ENCODE data around the gene GBF1.

The GBF1 gene

GRCh38 chr10:102425444-102425843, 180.1 kb downstream of the GBF1 start:
- no peak overlapping the region for H3K27ac ChIP-seq
- no peak for TF ChIP-seq CTCF (conservative IDR thresholded peaks at IDR 0.05)

- no peak for TF ChIP-seq CTCF (conservative IDR thresholded peaks at IDR 0.05)
- H3K27ac ChIP-seq, result no peak overlapping the region
Measured at GRCh38 chr10:102426803-102427287, 181.5 kb downstream of the GBF1 start.

- no peak for TF ChIP-seq CTCF (conservative IDR thresholded peaks at IDR 0.05)
- H3K27ac ChIP-seq, result no peak overlapping the region
Measured at GRCh38 chr10:102429468-102429867, 184.1 kb downstream of the GBF1 start.

GRCh38 chr10:102431452-102432124, 186.3 kb downstream of the GBF1 start:
- H3K27ac ChIP-seq, result peak overlapping the region; percentile 87
- no peak for TF ChIP-seq CTCF (conservative IDR thresholded peaks at IDR 0.05)
